Ramos (cell line): Measurements from ENCODE around the gene CP.

Experiments
- in situ Hi-C: fragments of 300-500 bp; cut with MboI; formaldehyde crosslinking; loops from one replicate; pipeline ENCODE4 v1.14.3; 2022; ENCODE audit warnings: low sequenced_read_pairs; ENCODE audit not compliant: unreplicated experiment

CP gene

DNA sequence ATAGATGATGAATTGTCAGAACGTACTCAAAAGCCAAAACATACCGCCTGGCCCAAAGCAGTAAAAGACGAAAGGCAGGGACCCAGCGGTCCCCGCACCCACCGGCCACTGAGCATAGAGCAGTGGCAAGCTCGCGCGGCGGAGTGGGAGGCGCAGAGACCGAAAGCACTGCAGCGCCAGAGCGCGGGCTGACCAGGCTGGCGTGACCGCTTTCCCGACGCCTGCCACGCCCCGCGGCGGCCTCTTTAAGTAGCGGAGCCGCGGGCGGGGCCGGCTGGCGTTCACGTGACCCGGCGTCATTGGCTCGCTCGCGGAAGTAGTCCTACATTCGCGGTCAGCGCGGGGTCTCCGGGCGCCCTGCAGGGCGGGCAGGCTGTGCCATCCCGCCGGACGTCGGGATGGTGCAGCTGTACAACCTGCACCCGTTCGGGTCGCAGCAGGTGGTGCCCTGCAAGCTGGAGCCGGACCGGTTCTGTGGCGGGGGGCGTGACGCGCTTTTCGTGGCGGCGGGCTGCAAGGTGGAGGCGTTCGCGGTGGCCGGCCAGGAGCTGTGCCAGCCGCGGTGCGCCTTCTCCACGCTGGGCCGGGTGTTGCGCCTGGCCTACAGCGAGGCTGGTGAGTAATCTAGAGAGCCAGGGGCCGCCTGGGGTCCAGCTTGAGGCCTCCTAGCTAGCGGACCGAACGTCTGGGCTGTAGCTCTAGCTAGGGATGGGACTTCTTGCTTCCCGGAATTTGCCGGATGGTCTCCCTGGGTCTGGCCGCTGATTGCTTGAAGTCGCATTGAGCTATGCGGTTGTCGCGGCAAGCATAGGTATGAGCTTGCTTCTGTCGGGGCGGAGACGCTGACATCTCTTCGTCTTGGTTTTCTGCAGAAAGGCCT, 92.1 kb downstream of the CP start, which contains the start of gene HPS3:
HPS3 (plus strand) TSS at position 313 of the 880 bp plus-strand sequence; CDS start at position 399, 86 bp downstream.
- in situ Hi-C loops, result no loop called here

DNA sequence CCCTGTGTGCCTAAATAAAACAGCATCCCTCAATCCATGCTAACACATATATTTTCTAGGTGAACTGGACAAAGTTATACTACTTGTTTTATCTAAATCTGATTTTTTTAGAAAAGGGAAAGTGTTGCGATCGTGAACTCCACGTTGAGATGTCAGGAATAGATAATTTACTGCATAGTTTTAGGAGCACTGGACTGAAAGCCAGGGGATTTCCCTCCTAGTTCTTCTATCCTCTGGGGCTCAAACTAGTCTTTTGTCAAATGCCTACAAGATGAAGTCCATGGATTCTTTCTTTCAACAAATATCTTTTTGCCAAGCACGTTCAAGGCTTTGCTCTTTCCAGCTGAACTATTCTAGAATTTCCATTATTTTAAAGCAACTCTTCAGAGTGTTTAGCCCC, 92.8 kb downstream of the CP start:
- in situ Hi-C loops, result no loop called here

DNA sequence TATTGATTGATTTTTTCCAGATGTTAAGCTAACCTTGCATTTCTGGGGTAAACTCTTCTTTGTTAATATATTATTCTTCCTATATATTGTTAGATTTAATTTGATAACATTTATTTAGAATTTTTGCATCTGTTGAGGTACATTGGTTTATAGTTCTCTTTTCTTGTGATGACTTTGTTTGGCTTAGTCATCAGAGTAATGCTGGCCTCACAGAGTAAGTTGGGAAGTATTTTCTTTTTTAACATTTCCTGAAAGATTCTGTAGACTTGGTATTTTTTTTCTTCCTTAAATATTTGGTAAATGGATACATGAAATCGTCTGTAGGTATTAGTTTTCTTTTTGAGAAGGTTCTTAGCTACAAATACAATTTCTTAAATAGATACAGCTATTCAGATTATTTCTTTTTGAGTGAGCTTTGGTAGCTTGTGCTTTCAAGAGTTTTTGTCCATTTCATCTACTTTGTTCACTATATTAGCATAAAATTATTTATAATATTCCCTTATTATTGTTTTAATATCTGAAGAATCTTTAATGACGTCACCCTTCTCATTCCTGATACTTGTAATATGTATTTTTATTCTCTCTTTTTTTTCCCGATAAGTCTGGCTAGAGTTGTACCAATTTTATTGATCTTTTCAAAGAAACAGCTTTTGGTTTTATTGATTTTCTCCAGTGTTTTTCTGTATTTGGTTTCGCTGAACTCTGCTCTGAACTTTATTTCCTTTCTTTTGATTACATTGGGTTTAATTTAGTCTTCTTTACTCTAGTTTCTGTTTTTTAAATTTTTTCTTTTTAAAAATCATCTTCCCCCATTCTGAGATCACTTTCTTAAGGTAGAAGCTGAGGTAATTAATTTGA, 98.7 kb downstream of the CP start:
- in situ Hi-C loops, result loop anchor here (25.0 kb wide), 1 partner anchor 364 kb away; no protein-coding TSS in a partner anchor
